ENCODE measurements around the gene LIPT2. TPM values are rescaled to one million over a fixed set of nuclear protein-coding genes. Genes with fewer than 3 reads are reported as not detected.
A peak's percentile ranks its signal among the peaks of the same experiment; 100 is the strongest.

LIPT2 gene
- total and polyA plus RNA-seq, 2 donors from 2014 or later = 4.0 to 8.9 TPM

- H3K27me3 ChIP-seq (ENCODE audit: control insufficient read depth, insufficient read depth, low read length) = no peaks in the 10 kb centered on the region
- no peak for TF ChIP-seq CTCF (IDR thresholded peaks at IDR 0.05; ENCODE audit: borderline replicate concordance, extremely low read depth, insufficient read depth)
- intact Hi-C loops (cut with DNase I) = no loop called here
- no peaks in the 10 kb centered on the region for H3K9me3 ChIP-seq (ENCODE audit: control insufficient read depth in 2 of 3, insufficient read depth in 1 of 3, low read length in 3 of 3)
- no peak overlapping the region for H3K9ac ChIP-seq (ENCODE audit: low read length in 3 of 3)
- FAIRE-seq (no peak), DNase-seq (no peak)
- no peaks in the 10 kb centered on the region for H3K36me3 ChIP-seq (ENCODE audit: control insufficient read depth in 2 of 3, insufficient read depth in 3 of 3, low read length in 3 of 3)
- H3K4me3 ChIP-seq (ENCODE audit: low read length in 3 of 3) = no peak overlapping the region
- no peak overlapping the region for H3K27ac ChIP-seq (ENCODE audit: low read depth in 2 of 2, low read length in 2 of 2)
- no peaks in the 10 kb centered on the region for H3K4me1 ChIP-seq (ENCODE audit: control insufficient read depth in 2 of 3, insufficient read depth in 2 of 3, low read depth in 1 of 3, low read length in 3 of 3)
These were observed 39.9 kb upstream of the LIPT2 start for GRCh38 chr11:74533421-74533820.

DNA sequence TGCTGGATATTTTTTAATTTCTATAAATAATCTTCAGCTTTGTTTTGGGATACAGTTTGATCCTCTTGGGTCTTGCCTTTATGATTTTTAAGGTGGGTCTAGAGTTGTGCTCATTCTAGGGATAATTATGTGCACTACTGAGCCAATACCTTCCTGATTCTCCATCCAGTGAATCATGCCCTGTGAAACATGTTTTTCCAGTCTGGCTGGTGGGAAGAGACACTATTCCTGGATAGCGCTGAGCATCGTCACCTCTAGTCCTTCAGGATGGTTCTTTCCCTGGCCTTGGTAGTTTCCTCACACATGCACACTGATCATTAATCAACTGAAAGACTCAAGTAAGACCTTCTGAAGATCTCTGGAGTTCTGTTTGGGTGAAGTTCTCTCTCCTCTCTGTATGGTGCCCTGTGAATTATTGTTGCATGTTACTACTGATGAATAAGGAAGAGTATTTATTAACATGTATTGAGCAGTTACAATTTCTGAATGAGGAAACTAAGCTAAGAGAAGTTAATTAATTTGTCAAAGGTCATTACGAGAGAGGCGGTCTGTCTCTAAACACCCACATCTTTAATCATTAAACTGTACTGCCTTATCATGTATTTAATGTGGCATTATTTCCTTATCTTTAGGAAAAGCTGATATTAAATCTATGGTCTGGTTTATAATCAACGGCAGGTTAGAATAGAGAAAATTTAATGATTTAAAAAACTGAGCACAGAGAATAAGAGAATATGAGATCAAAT is 39.1 kb upstream of the LIPT2 start:
- Histone ChIP-seq H3K27ac (ENCODE audit: low read depth in 2 of 2, low read length in 2 of 2) (no peak overlapping the region), H3K4me1 (ENCODE audit: control insufficient read depth in 2 of 3, insufficient read depth in 2 of 3, low read depth in 1 of 3, low read length in 3 of 3) (no peaks in the 10 kb centered on the region), H3K9me3 (ENCODE audit: control insufficient read depth in 2 of 3, insufficient read depth in 1 of 3, low read length in 3 of 3) (no peaks in the 10 kb centered on the region), H3K9ac (ENCODE audit: low read length in 3 of 3) (no peak overlapping the region), H3K4me3 (ENCODE audit: low read length in 3 of 3) (no peak overlapping the region), H3K27me3 (ENCODE audit: control insufficient read depth, insufficient read depth, low read length) (no peaks in the 10 kb centered on the region), H3K36me3 (ENCODE audit: control insufficient read depth in 2 of 3, insufficient read depth in 3 of 3, low read length in 3 of 3) (no peaks in the 10 kb centered on the region)
- TF ChIP-seq CTCF (IDR thresholded peaks at IDR 0.05; ENCODE audit: borderline replicate concordance, extremely low read depth, insufficient read depth) = no peak
- DNase-seq = peak in 2 of 5 donors; percentile 26 to 38
- intact Hi-C loops (cut with DNase I) = no loop called here
- FAIRE-seq = no peak

GRCh38 chr11:74524978-74525377 is 31.5 kb upstream of the LIPT2 start:
- FAIRE-seq = no peak
- Histone ChIP-seq H3K27me3 (ENCODE audit: control insufficient read depth, insufficient read depth, low read length) (no peaks in the 10 kb centered on the region), H3K4me3 (ENCODE audit: low read length in 3 of 3) (no peak overlapping the region), H3K36me3 (ENCODE audit: control insufficient read depth in 2 of 3, insufficient read depth in 3 of 3, low read length in 3 of 3) (no peaks in the 10 kb centered on the region), H3K9me3 (ENCODE audit: control insufficient read depth in 2 of 3, insufficient read depth in 1 of 3, low read length in 3 of 3) (no peaks in the 10 kb centered on the region), H3K4me1 (ENCODE audit: control insufficient read depth in 2 of 3, insufficient read depth in 2 of 3, low read depth in 1 of 3, low read length in 3 of 3) (no peaks in the 10 kb centered on the region), H3K9ac (ENCODE audit: low read length in 3 of 3) (no peak overlapping the region), H3K27ac (ENCODE audit: low read depth in 2 of 2, low read length in 2 of 2) (no peak overlapping the region)
- TF ChIP-seq CTCF (IDR thresholded peaks at IDR 0.05; ENCODE audit: borderline replicate concordance, extremely low read depth, insufficient read depth) = no peak
- intact Hi-C loops (cut with DNase I) = no loop called here
- DNase-seq = no peak
